HG03378 (cell line): Measurements from ENCODE around the gene SLC16A7.
A peak's percentile ranks its signal among the peaks of the same experiment; 100 is the strongest.
"Not testable (repeated sequence)": the region's sequence is repeated elsewhere in the genome, so short reads cannot be mapped to it uniquely, and the experiment has no call there.

Source experiments
- ATAC-seq: cut with Tn5 transposase; IDR thresholded peaks from one replicate; pipeline ENCODE4 v1.9.1; 2021; ENCODE audit warnings: mild to moderate bottlenecking, moderate library complexity; ENCODE audit not compliant: unreplicated experiment

Gene SLC16A7

DNA sequence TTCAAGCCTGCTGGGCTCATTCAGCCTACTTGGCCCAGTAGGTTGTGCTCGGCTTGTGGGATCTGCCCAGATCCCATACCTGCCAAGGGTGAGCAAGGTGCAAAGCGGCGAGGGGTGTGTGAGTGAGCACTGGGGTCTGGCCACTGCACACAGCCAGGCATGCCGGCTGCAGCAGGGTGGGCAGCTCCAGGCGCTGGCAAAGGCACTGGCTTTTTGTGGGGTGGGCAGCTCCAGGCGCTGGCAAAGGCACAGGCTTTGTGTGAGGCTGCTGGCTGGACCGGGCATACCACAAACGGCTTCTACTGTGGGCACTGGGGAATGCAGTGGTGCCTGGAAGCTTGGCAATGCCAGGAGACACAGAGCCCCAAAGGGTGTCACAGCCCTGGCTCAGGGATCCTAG, 137.4 kb downstream of the SLC16A7 start:
- ATAC-seq = no peak

DNA sequence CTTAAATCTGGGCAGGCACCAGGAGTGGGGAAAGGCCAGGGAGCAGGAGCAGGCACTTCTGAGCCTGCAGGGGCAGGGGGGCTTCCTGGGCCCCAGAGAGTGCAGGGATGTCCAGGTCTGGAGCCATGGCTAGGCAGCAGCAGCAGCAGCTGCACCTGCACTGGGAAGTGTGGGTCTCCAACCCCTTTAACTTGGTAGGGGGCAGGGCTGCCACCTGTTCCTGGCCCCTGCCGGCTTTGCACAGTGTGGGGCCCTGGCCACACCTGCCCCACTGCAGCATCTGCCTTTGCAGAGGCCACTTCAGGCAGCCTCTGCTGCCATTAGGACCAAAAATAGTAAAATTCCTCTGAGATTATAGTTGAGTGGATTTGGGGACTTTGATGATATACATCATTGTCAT, 138.5 kb downstream of the SLC16A7 start:
- no peak for ATAC-seq

DNA sequence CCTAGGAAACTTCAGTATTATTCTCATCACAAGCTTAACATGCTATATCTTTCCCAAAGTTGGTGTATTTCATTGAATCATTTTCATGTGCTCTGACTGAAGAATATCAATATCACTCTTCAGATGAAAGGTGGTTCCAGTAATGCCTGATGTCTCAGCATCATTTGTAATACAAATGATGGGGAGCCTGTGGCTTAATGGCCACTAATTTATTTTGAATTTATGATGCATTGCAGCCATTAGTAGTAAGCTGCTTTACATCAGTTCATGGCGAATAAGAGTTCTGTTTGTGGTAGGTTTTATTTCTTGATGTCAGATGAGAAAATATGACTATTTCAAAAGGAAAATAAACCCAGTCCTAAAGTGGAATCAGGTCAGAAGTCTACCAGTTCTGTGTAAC, 139.4 kb downstream of the SLC16A7 start:
- no peak for ATAC-seq

DNA sequence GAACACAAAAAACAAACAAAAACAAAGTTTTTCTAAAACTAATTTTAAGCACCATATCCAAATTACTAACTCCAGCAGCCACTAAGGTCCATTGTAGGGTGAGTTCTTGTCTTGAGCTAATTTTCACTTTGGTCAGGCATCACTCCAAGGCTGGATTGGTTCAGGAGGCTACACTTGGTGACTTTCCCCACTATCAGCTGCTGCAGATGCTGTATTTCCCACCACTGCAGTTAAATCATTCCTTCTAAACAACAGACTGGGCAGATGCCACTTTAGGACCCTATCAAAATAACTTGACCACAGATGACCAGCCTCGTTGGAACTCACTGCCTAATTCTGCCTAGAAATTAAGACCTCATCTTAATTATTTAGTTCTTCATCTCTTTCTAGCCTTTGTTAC, 140.5 kb downstream of the SLC16A7 start:
- no peak for ATAC-seq

DNA sequence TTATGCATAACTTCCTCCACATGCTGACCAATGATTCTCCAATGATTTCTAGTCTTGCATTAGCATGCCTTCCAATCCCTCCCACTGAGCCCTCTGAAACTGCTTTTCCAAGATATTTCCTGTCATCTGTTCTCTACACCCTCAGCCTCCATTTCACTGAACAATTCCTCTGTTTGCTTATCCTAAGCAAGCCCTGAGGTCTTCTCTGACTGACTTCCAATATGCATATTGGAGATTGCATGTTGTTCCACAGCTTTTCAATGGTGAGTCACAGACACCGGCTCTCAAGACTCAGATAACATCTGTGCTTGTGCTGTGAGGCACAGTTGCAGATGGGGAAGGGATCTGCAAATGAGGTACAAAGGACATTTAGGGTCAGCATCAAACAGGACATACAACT, 141.0 kb downstream of the SLC16A7 start:
- ATAC-seq = no peak

DNA sequence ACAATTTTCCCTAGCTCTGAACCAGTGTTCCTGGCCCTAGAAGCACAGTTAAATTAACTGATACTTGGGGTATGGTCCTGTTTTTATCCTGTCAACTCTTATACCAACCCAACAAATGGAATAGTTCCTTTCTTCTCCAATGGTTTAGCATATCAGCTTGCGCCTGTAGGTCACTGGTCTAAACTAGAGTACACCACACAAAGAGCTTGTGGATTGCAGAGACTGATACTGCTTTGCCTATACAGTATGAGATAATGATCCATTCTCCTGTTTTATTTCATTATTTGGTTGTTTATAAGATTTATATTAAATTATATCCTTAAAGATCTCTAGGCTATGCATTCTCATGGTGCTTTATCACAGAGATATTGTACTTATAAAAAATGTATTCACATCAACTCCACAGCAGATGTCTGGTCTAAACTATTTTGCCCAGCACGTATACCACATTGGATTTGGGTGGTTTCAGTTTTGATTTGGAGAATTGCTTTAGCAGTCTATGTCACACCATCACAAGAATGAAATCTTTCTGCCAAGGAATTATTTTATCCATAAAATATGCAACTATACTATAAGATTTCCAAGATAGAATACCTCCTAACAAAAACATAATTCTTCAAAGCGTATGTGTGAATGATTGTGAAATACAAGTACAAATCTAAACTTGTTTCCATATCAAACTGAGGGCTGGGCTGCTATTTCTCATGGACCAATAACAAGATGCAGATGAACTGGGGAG, 142.1 kb downstream of the SLC16A7 start:
- peak; percentile 73 for ATAC-seq

DNA sequence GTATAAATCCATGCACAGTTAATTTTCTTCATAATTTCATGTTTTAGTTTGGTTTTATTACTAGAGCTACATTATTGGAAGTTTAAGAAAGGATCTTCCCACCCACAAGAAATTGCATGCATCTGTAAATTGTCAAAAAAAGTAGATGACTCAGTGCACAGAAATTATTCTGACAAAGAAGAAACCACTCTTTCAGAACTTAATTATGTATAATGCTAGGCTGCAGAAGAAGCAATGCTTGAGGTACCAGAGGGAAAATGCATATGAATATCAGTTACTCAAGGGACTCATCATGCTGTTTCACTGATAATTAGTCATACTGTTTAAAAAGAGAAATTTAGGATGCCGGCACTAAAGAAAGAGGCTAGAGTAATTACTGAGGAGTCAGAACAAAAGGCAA, 147.0 kb downstream of the SLC16A7 start:
- no peak for ATAC-seq

DNA sequence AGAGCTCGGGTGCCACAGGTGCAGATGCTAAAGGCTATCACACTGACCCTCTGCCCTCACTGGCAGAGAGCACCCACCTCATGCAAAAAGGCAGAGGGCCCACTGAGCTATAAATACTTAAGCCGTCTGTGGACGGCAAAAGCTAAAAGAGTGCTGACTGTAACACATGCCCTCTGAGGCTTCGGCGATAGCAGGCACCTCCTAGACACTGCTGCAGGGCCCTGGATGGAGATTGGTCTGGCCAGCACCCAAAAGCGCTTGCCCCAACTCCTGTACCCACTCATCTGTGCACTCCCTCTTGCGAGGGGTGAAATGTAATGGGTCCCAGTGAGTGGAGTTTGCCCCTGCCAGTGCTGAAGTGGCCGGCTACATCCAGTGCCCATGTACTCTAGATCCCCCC, 148.7 kb downstream of the SLC16A7 start:
- no peak for ATAC-seq

DNA sequence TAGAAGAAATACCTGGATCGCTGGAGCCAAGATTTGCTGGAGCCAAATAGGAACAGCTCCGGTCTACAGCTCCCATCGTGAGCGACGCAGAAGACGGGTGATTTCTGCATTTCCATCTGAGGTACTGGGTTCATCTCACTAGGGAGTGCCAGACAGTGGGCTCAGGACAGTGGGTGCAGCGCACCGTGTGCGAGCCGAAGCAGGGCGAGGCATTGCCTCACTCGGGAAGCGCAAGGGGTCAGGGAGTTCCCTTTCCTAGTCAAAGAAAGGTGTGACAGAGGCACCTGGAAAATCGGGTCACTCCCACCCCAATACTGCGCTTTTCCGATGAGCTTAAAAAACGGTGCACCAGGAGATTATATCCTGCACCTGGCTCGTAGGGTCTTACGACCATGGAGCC, 155.3 kb downstream of the SLC16A7 start:
- not testable (repeated sequence) for ATAC-seq

DNA sequence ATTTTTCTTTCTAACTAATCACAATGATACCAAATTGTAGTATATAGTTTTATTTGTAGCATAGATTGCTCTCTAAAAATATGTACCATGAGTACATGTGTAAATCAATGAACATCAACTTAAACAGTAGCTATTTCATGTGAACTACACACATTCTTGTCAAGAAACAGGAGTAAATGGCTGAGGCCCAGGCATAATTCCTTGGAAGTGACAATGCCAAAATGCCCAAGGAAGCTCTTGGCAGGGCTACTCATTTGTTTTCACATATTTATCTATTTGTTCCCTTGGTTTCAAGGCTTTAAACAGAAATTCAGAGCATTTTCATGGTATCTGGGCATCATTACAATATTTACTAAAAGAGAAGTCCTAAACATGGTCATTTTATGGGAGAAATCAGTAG, 165.7 kb downstream of the SLC16A7 start:
- ATAC-seq = no peak

DNA sequence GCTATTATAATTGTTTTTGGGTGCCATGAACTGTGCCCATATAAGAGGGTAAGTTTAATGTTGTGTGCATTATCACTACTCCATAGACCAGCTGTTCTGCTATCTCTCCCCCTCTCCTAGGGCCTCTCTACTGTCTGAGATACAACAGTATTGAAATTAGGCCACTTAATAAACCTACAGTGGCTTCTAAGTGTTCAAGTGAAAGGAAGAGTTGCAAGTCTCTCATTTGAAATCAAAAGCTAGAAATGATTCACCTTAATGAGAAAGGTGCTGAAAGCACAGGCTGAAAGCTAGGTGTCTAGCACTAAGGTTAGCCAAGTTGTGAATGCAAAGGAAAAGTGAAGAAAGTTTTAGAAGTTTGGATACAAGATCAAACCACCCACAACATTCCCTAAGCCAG, 168.0 kb downstream of the SLC16A7 start:
- ATAC-seq = no peak

DNA sequence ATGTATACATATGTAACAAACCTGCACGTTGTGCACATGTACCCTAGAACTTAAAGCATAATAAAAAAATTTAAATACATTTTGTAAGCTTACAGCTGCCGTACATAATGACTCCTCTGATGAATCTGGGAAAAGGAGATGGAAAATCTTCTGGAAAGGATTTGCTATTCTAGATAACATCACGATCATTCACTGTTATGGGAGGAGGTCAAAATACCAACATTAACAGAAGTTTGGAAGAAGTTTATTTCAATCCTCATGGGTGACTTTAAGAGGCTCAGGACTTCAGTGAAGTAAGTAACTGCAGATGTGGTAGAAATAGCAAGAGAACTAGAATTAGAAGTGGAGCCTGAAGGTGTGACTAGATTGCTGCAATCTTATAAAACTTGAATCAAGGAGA, 172.2 kb downstream of the SLC16A7 start:
- ATAC-seq = no peak

DNA sequence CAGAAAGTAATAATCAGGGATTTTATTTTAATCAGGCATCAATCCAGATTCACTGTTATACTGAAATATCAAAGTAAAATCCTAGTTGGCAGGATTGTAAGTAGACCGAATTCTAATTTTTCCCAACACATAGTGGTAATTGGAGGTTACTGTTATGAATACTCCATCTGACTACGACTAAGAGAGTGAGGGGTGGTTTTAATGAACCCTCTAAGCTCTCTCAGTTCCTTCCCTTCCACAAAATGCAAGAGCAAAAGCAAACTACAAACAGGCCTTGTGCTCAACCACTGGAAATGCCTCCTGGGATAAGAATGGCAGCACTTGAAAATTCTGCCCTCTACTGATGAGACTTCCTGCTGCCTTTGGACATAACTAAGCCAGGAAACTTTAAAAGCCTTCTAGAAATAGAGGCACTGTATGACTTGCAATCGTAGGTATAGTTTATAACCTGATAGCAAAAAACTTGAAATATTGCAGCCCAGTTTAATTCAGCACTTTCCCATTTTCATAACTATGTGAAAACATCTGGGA, 184.8 kb downstream of the SLC16A7 start:
- ATAC-seq = no peak

DNA sequence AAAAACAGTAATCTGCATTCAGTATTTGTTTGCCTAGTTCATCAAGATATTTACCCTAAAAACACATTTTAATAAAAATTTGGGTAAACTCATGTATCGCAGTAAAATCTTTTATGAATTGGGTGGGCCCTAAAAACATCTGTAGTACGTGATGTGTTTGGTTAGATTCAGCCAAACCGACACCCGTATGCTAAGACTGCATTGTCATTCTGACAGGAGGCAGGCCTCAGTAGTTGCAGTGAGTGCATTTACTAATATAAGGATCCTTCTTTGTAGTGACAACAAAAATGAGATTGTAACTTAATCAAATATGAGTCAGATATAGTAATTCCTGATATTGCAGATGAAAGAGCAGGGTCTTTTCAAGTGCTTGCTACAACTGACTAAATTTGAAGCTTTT, 191.8 kb downstream of the SLC16A7 start:
- ATAC-seq = no peak

DNA sequence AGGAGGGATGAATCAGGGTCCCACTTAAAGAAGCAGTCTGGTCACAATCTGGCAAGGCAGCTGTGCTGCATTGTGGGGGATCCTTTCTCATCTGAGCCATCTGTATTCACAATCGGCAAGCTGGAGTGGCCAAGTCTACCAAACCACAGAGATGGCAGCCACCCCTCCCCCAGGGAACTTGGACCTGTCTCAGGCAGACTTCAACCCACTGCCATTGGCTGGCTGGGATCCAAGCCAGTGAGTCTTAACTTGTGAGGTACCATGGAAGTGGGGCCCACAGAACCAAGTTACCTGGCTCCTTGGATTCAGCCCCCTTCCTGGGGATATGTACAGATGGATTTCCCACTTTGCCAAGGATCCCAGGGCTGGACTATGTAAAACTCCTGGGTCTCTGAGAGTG, 196.8 kb downstream of the SLC16A7 start:
- ATAC-seq = no peak

DNA sequence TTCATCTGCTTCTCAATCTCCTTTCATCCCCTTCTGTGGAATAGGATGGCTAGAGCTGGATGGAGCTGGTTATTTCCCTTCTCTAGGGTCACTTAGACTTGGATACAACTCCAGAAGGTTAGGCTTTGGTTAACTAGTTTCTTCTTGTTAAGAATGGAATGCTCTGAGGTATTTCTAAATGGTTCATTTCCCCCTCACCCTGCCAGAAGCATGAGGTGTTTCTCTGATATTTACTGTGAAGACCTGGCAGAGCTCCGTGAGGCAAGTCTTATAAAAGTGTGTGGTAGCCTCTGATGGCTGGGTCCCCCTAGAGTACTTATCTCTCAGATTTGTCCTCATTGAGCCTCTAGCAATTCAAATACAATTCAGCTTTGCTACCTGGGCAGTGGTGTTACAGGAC, 207.9 kb downstream of the SLC16A7 start:
- no peak for ATAC-seq

DNA sequence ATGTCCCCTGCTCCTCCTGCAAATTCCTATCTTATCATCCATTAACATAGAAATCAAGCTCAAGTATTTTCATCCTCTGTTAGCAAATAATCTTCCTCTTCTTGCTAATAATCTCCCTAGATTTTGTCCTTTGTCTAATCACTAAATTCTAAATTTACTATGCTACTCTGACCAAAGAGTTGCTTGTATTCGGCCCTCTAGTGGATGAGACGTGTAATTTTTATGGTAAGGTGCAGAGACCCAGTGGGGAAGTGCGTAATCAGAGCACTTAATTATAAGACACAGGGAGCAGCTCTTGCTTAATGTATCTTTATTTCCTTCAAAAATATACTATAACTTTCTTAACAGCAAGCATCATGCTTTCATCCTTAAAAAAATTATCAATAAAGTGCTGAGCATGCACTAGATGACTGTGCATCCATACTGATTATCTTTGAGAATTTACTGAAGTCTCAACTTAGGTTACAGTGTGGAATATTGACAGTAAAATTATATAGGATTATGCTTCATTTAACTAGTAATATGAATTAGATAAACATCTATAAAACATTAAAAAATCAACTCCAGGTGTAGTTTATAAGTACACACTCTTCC, 212.6 kb downstream of the SLC16A7 start:
- ATAC-seq = peak; percentile 87

DNA sequence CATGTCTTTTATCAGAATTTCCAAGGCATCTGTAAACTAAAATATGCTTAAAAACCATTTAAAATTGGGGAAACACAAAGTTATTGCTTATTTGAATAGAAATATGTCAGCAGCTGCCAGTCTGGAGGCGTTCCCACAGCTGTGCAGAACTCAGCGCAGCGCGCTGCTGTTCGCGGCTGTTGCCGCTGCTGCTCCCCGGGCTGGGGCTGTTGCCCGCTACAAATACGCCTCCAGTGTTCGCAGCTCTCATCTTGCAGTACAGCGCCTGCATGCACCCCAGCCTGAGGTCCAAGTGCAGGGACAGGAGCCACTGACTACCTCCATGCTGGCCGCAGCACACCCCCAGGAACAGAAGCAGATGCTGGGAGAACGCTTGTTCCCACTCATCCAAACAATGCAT, 216.2 kb downstream of the SLC16A7 start:
- ATAC-seq = no peak

DNA sequence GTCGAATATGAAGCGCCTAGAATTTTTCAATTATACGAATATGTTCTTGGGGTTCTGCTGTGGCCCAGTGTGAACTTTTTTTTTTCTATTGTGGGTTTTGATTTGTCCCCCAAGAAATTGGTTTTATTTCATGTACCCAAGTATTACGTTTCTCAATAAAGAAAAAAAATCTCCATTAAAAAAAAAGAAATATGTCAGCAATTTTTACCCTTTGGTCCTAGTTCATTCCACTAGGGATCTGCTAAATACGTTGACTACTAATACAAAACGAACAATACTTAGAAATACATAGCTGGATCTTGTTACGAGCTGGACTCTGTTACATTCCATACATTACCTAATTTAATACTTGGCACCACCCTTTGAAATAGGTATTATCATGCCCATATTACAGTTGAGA, 216.9 kb downstream of the SLC16A7 start:
- ATAC-seq = no peak

DNA sequence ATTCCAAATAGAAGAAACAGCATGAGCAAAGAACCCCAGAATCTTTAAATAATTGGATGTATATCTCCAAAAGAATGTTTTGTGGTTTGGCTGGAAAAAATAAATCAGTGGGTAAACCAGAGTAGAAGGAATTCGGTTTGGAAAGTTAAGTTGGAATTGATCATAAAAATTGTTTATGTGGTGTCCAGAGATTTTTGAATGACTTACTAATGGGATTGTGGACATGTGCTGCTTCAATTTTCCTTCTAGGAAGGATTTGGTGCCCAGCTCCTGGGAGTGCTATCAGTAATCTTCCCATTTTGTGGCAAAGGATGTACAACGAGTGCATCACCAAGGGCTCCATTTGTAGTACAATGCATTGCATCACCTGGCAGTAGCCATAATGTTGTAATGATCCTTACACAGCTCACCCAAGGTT, 224.8 kb downstream of the SLC16A7 start:
- ATAC-seq = no peak

DNA sequence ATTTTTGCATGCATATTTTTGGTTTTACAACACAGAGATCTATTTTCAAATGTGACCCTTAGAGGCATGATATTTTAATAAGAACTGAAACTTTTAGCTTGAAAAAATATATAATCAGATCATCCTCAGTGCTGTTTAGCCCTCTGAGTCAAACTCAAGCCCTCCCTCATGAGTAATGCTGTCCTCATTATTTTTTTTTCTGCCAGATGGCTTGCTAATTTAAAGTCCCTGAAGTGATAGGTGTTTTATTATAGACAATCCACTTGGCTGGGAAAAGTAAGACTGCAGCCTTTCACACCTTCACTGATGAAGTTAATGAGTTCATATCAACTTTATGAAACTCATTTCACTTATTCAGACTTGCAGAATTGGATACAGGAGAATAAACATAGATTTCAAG, 227.7 kb downstream of the SLC16A7 start:
- ATAC-seq = no peak

DNA sequence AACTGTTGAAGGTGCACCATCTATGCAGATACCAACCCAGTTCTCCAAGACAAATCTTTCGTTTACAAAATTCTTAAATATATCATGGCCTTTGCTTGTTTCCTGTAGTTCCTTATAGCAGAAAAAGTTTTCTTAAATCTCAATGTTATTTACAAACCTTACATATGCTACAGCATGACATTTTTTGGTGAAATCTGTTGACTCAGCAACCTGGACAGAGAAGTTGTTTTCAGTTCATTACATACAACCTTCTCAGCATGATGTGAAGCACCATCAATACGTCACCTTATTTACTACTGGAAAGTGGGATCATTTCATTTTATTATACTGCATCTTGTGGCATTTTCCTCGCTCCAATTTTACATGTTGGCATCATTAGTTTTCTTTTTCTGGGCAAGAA, 231.9 kb downstream of the SLC16A7 start:
- ATAC-seq = no peak

DNA sequence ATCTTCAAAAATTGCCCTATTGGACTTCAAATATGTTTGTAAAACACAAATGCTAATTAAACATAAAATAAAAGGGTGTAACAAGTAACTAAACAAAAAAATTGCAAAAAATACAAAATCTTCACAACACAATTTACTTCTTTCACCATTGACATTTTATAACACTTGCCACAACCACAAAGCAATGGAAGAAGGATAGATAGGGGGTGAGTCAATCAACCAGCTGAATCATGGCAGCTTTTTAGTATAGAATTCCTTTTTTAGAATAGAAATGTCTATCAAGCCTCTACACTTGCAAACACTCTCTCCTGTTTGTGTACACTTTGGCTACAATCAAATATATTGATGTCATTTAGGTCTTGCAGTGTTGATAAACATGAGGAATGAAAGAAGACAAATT, 232.7 kb downstream of the SLC16A7 start:
- no peak for ATAC-seq
